K562 (cell line): ENCODE measurements around the gene MYO15B.

ENCODE experiments used
- ARID3A ChIP-seq: IDR thresholded peaks from 2 replicates; pipeline ENCODE4 v1.6.1; 2012; ENCODE audit warnings: low read depth, low read length, improper control_type of control experiment, borderline replicate concordance
- CTCF ChIP-seq, 3 experiments: IDR thresholded peaks in 2 of 3; conservative IDR thresholded peaks in 1 of 3; 2 replicates each; pipeline ENCODE4 v1.5.1; 2011 to 2012; ENCODE audit warnings: low read length in 3 of 3, mild to moderate bottlenecking in 3 of 3, control low read depth in 2 of 3, improper control_type of control experiment in 1 of 3, inconsistent platforms in 1 of 3, low read depth in 1 of 3, mixed read lengths in 1 of 3, moderate library complexity in 1 of 3; ENCODE audit not compliant: insufficient read depth in 2 of 3
- E2F1 ChIP-seq: sonication (generic); formaldehyde crosslinking; IDR thresholded peaks from 2 replicates; pipeline ENCODE4 v1.8.1; 2023; ENCODE audit warnings: mild to moderate bottlenecking, missing genetic modification reagents, moderate library complexity
- EP300 ChIP-seq: IDR thresholded peaks from 2 replicates; pipeline ENCODE4 v1.6.1; 2012; ENCODE audit warnings: low read length, improper control_type of control experiment
- FOS ChIP-seq: IDR thresholded peaks from 3 replicates; pipeline ENCODE4 v1.6.1; 2011; ENCODE audit not compliant: insufficient read length; ENCODE audit errors: extremely low read depth
- HIVEP1 ChIP-seq: fragments of 250-450 bp; sonication (Bioruptor Pico); IDR thresholded peaks from 2 replicates; pipeline ENCODE4 v1.4.0; 2020; ENCODE audit warnings: mild to moderate bottlenecking
- MAFK ChIP-seq: IDR thresholded peaks from 2 replicates; pipeline ENCODE4 v1.6.1; 2011; ENCODE audit warnings: low read length, improper control_type of control experiment
- MBD2 ChIP-seq: sonication (generic); IDR thresholded peaks from 2 replicates; pipeline ENCODE4 v1.6.1; 2016; ENCODE audit warnings: low read depth, borderline replicate concordance
- NCOR1 ChIP-seq: fragments of 450-650 bp; IDR thresholded peaks from 2 replicates; pipeline ENCODE4 v1.6.1; 2016; ENCODE audit warnings: mild to moderate bottlenecking, moderate library complexity
- NR2F6 ChIP-seq: fragments of 450-650 bp; formaldehyde crosslinking; IDR thresholded peaks from 2 replicates; pipeline ENCODE4 v1.4.0; 2020; ENCODE audit warnings: mild to moderate bottlenecking
- NRF1 ChIP-seq, 2 experiments: fragments of 450-650 bp; IDR thresholded peaks in 1 of 2; conservative IDR thresholded peaks in 1 of 2; 2 replicates each; pipeline ENCODE4 v1.6.1; 2014; ENCODE audit warnings: mild to moderate bottlenecking in 2 of 2
- POLR2A ChIP-seq: fragments of 450-650 bp; conservative IDR thresholded peaks from 2 replicates; pipeline ENCODE4 v1.6.1; 2016
- RFX5 ChIP-seq: IDR thresholded peaks from 2 replicates; pipeline ENCODE4 v1.6.1; 2011; ENCODE audit warnings: low read depth, mild to moderate bottlenecking, improper control_type of control experiment, low read length
- RNF2 ChIP-seq: sonication (generic); IDR thresholded peaks from 2 replicates; pipeline ENCODE4 v1.6.1; 2016

- no peak for TF ChIP-seq MAFK
- no peak for TF ChIP-seq CTCF (IDR thresholded peaks at IDR 0.05 in 2 of 3, conservative IDR thresholded peaks at IDR 0.05 in 1 of 3; ENCODE audit: insufficient read depth in 2 of 3, low read depth in 1 of 3, low read length in 3 of 3)
- no peak for TF ChIP-seq RNF2
- no peak for TF ChIP-seq E2F1 (CRISPR knock-in tag)
- no peak for TF ChIP-seq NCOR1
- no peak for TF ChIP-seq HIVEP1 (CRISPR knock-in tag)
- TF ChIP-seq POLR2A, result no peak
- TF ChIP-seq ARID3A, result no peak
- no peak for TF ChIP-seq RFX5
- TF ChIP-seq MBD2, result no peak
- TF ChIP-seq NRF1 (conservative IDR thresholded peaks at IDR 0.05 in 1 of 2, IDR thresholded peaks at IDR 0.05 in 1 of 2), result no peak
- TF ChIP-seq FOS, result no peak
- no peak for TF ChIP-seq EP300
- no peak for TF ChIP-seq NR2F6
Observed at GRCh38 chr17:75624021-75624420, 36.4 kb downstream of the MYO15B start.
